HUES6 (cell line): ENCODE data around the gene NDUFAF2.

Experiments used
- H3K27ac ChIP-seq: 2 replicates; pipeline ENCODE4 v1.7.0; 2013; ENCODE audit warnings: low read depth, mild to moderate bottlenecking, low read length, inconsistent platforms
- H3K27me3 ChIP-seq: 2 replicates; pipeline ENCODE4 v1.6.1; 2013; ENCODE audit warnings: low read length; ENCODE audit not compliant: control insufficient read depth, insufficient read depth
- H3K36me3 ChIP-seq: 2 replicates; pipeline ENCODE4 v1.6.1; 2013; ENCODE audit warnings: low read length; ENCODE audit not compliant: control insufficient read depth, insufficient read depth
- H3K4me1 ChIP-seq: 2 replicates; pipeline ENCODE4 v1.6.1; 2013; ENCODE audit warnings: low read length; ENCODE audit not compliant: control insufficient read depth, insufficient read depth
- H3K4me3 ChIP-seq: 2 replicates; pipeline ENCODE4 v1.5.1; 2013; ENCODE audit warnings: low read depth, low read length
- H3K9ac ChIP-seq: one replicate; pipeline ENCODE4 v1.6.1; 2013; ENCODE audit warnings: mild to moderate bottlenecking, low read length
- H3K9me3 ChIP-seq: 2 replicates; pipeline ENCODE4 v1.6.1; 2013; ENCODE audit warnings: low read depth, low read length; ENCODE audit not compliant: control insufficient read depth, insufficient read depth

The NDUFAF2 gene

DNA sequence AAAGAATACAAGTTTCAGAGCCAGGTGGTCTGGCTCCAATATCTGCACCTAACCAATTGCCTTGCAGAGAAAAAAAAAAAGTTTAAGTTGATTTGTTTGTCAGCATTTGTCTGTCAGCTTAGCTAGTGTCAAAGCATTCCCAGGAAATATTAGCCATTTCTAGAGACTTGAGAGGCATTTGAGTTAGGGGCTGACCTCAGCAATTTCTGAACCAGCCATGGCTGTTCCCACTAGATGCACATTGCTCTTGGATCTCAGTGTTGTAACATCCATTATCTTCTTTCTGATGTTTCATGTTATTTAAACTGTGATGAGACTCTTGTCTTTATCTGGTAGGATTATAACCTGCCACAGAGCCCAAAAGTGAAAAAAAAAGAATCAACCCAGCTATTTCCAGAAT is 102.3 kb downstream of the NDUFAF2 start:
- H3K9ac ChIP-seq: no peak overlapping the region
- no peaks in the 10 kb centered on the region for H3K9me3 ChIP-seq
- H3K4me3 ChIP-seq: no peak overlapping the region
- no peak overlapping the region for H3K27ac ChIP-seq
- no peaks in the 10 kb centered on the region for H3K27me3 ChIP-seq
- H3K36me3 ChIP-seq: no peaks in the 10 kb centered on the region
- peaks cover 14% of the 10 kb centered on the region for H3K4me1 ChIP-seq

GRCh38 chr5:61048534-61048933 is 103.5 kb downstream of the NDUFAF2 start:
- Histone ChIP-seq H3K36me3 (no peaks in the 10 kb centered on the region), H3K4me1 (peaks cover 14% of the 10 kb centered on the region), H3K9me3 (no peaks in the 10 kb centered on the region), H3K27me3 (no peaks in the 10 kb centered on the region), H3K4me3 (no peak overlapping the region), H3K9ac (no peak overlapping the region), H3K27ac (no peak overlapping the region)

DNA sequence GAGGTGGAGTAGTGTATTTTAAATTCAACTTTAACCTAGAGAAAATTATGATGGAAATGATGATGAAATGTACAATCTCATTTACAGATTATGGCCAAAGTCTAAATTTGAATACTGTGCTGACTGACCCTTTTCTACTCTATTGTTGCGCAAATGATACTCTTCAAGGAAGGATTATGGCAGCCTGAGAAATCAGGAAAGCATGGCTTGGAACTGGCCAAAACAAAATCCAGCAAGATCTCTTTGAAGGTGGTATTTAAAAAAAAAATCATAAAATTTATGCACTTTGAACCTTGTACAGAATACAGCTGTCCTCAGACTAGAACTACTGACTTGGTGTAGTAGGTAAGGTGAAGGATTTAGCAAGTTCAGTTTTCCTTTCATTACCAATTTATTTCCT is 105.3 kb downstream of the NDUFAF2 start:
- Histone ChIP-seq H3K9ac (no peak overlapping the region), H3K27me3 (no peaks in the 10 kb centered on the region), H3K4me3 (no peak overlapping the region), H3K27ac (0 out of 2 replicates have a peak overlapping the region, but pooled peaks have one; percentile 6), H3K4me1 (peaks cover 14% of the 10 kb centered on the region), H3K36me3 (no peaks in the 10 kb centered on the region), H3K9me3 (no peaks in the 10 kb centered on the region)

DNA sequence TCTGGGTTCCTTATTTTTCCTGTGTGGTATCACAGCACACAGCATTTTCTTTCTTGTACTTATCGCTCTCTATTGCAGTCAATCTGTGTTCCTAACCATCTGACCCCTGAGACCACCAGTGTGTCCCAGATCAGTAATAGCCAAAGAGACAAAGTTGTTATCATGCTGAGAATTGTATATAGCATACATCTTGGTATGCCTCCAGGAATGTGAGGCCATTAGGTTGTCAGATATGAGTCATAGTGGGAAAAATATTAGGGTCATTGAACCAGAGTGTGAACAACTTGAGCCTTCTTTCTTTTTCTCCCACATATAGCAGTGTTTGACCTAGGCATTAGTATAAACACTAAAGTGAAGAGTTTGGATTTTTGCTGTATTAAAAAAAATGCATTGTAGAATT is 106.3 kb downstream of the NDUFAF2 start:
- Histone ChIP-seq H3K27me3 (no peaks in the 10 kb centered on the region), H3K4me1 (peaks cover 14% of the 10 kb centered on the region), H3K27ac (no peak overlapping the region), H3K36me3 (no peaks in the 10 kb centered on the region), H3K4me3 (no peak overlapping the region), H3K9ac (no peak overlapping the region), H3K9me3 (no peaks in the 10 kb centered on the region)

DNA sequence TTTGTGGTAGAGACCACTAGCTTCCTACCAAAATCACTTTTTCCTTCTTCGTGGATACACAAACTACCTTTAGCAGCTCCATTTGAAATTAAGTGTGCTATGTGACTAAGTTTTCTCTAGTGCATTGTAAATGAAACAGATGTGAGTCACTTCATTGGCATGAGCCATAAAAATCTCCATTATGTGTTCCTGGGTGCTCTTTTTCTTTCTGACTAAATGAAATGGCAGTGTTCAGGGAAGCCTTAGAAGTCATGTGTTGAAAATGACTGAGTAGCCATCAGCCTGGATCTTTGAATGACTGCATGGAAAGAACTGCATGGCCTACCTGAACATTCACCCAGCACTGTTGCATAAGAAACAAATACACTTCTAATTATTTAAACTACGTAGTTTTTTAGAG is 107.9 kb downstream of the NDUFAF2 start:
- Histone ChIP-seq H3K36me3 (no peaks in the 10 kb centered on the region), H3K9ac (no peak overlapping the region), H3K27ac (no peak overlapping the region), H3K9me3 (no peaks in the 10 kb centered on the region), H3K27me3 (no peaks in the 10 kb centered on the region), H3K4me1 (peaks cover 20% of the 10 kb centered on the region), H3K4me3 (no peak overlapping the region)

- no peak overlapping the region for H3K4me3 ChIP-seq
- no peak overlapping the region for H3K9ac ChIP-seq
- H3K27ac ChIP-seq: no peak overlapping the region
- H3K9me3 ChIP-seq: no peaks in the 10 kb centered on the region
- H3K27me3 ChIP-seq: no peaks in the 10 kb centered on the region
- peaks cover 20% of the 10 kb centered on the region for H3K4me1 ChIP-seq
- H3K36me3 ChIP-seq: no peaks in the 10 kb centered on the region
These were observed 108.9 kb downstream of the NDUFAF2 start for GRCh38 chr5:61053937-61054336.

- Histone ChIP-seq H3K27me3 (no peaks in the 10 kb centered on the region), H3K27ac (no peak overlapping the region), H3K36me3 (no peaks in the 10 kb centered on the region), H3K9me3 (no peaks in the 10 kb centered on the region), H3K9ac (no peak overlapping the region), H3K4me3 (no peak overlapping the region), H3K4me1 (peaks cover 15% of the 10 kb centered on the region)
These were observed 110.5 kb downstream of the NDUFAF2 start for GRCh38 chr5:61055434-61056006.

DNA sequence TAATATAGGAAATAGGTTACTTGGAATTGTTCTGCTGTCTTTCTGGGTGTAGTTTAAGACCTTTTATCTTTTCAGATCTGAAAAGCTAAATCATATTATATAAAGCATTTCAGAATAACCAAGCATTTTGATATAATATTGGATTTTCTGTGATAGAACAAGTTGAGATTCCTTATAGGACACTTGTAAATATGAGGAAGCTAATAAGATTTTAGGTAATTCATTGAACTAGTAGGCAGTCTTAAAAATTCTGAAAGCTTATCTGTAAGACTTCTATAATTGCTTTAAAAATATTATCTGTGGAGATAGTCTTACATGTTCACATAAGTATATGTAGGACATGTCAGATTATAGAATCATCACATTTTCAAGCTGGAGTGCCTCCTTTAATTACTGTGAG is 114.5 kb downstream of the NDUFAF2 start:
- Histone ChIP-seq H3K36me3 (no peaks in the 10 kb centered on the region), H3K9ac (no peak overlapping the region), H3K4me3 (no peak overlapping the region), H3K9me3 (no peaks in the 10 kb centered on the region), H3K4me1 (0 out of 2 replicates have a peak, but pooled peaks cover 5% of the 10 kb centered on the region), H3K27ac (no peak overlapping the region), H3K27me3 (no peaks in the 10 kb centered on the region)

DNA sequence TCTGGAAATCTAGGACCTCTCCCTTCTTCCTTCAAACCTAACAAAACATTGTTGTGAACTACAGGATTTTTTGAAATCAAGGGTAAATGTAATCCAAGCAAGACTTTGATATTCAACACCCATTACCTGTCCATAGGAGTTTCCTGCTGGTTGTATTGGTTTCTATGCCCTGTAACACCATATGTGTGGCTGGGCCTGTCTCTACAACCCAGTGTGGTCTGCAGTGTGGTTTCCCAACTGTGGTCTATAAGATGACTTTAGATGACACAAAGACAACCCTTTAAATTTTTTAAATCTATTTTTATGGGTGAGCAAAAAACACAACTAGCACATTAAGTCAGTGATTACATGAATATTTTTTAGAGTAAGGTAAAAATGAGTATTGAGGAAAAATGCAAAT is 124.1 kb downstream of the NDUFAF2 start:
- Histone ChIP-seq H3K27ac (no peak overlapping the region), H3K9me3 (0 out of 2 replicates have a peak, but pooled peaks cover 2% of the 10 kb centered on the region), H3K36me3 (no peaks in the 10 kb centered on the region)

GRCh38 chr5:61071526-61071925 is 126.5 kb downstream of the NDUFAF2 start:
- H3K27me3 ChIP-seq: no peaks in the 10 kb centered on the region
- H3K36me3 ChIP-seq: no peaks in the 10 kb centered on the region
- H3K9me3 ChIP-seq: 0 out of 2 replicates have a peak, but pooled peaks cover 2% of the 10 kb centered on the region
- no peak overlapping the region for H3K4me3 ChIP-seq
- no peak overlapping the region for H3K27ac ChIP-seq
- H3K4me1 ChIP-seq: peaks cover 7% of the 10 kb centered on the region
- H3K9ac ChIP-seq: no peak overlapping the region

More for the DNA sequence above, 124.1 kb downstream of the NDUFAF2 start:
- H3K4me3 ChIP-seq: no peak overlapping the region
- H3K4me1 ChIP-seq: peaks cover 7% of the 10 kb centered on the region
- no peak overlapping the region for H3K9ac ChIP-seq
- no peaks in the 10 kb centered on the region for H3K27me3 ChIP-seq

- Histone ChIP-seq H3K9me3 (no peaks in the 10 kb centered on the region), H3K9ac (no peak overlapping the region), H3K36me3 (no peaks in the 10 kb centered on the region), H3K27me3 (no peaks in the 10 kb centered on the region), H3K4me3 (no peak overlapping the region), H3K4me1 (no peaks in the 10 kb centered on the region), H3K27ac (no peak overlapping the region)
These were observed 131.6 kb downstream of the NDUFAF2 start for GRCh38 chr5:61076626-61077025.

DNA sequence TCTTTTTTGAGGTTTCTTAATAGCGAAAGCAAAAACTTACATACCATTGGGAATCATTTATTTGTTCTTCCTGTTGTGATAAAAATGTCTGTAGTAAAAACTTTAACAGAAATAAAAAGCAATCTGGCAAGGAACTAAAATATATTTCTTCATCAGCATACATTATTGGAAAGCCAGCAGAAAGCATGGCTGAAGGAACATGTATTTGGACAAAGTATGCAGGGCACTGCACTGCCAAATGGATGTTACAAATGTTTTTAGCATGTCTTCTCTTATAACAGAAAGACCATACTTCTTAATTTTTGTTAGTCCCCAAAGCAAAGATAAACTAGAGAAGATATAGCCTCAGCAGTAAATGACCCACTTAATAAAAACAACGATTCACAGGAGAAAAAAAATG is 136.7 kb downstream of the NDUFAF2 start:
- no peaks in the 10 kb centered on the region for H3K9me3 ChIP-seq
- H3K36me3 ChIP-seq: no peaks in the 10 kb centered on the region
- H3K27me3 ChIP-seq: no peaks in the 10 kb centered on the region
- H3K4me3 ChIP-seq: no peak overlapping the region
- no peak overlapping the region for H3K9ac ChIP-seq
- H3K27ac ChIP-seq: no peak overlapping the region
- no peaks in the 10 kb centered on the region for H3K4me1 ChIP-seq
